ENCODE measurements around the gene CSAD. TPM values are rescaled to one million over a fixed set of nuclear protein-coding genes. Genes with fewer than 3 reads are reported as not detected.

CSAD gene
- total RNA-seq, 1 experiment from 2014 or later, result 15.4 TPM

- ATAC-seq (no peak), DNase-seq (ENCODE audit: low read depth, low spot score) (no peak)
- H3K9me3 ChIP-seq (ENCODE audit: control insufficient read depth, insufficient read depth, low read depth, low read length), result no peaks in the 10 kb centered on the region
- ChIA-PET CTCF (no interaction called here), POLR2A (no interaction called here)
- no peak overlapping the region for H3K4me3 ChIP-seq (ENCODE audit: low read depth in 2 of 2, low read length in 2 of 2)
- no peak for TF ChIP-seq CTCF (IDR thresholded peaks at IDR 0.05)
- no peak for TF ChIP-seq REST (IDR thresholded peaks at IDR 0.05; ENCODE audit: insufficient read depth in 1 of 2, low read depth in 2 of 2, low read length in 1 of 2)
- no peak for TF ChIP-seq TCF7L2 (IDR thresholded peaks at IDR 0.05; ENCODE audit: low read depth, low read length)
- TF ChIP-seq POLR2AphosphoS5 (IDR thresholded peaks at IDR 0.05; ENCODE audit: low read depth, low read length), result no peak
- TF ChIP-seq SIN3A (IDR thresholded peaks at IDR 0.05; ENCODE audit: borderline replicate concordance, insufficient read depth, low read depth, low read length), result no peak
- intact Hi-C loops (cut with micrococcal nuclease; ENCODE audit: unreplicated experiment), result no loop called here
- BruUV-seq (replicated peaks), result no TSS peak
- in situ Hi-C loops (cut with HindIII; ENCODE audit: low pct_unique_long_range_greater_than_20kb, low sequenced_read_pairs), result no loop called here
- H3K4me1 ChIP-seq (ENCODE audit: control insufficient read depth, insufficient read depth, low read length), result peaks cover 20% of the 10 kb centered on the region
- H3K27ac ChIP-seq (ENCODE audit: low read length), result no peak overlapping the region
- peaks cover 19% of the 10 kb centered on the region for H3K36me3 ChIP-seq (ENCODE audit: control insufficient read depth, insufficient read depth, low read length)
- H3K27me3 ChIP-seq (ENCODE audit: control insufficient read depth, insufficient read depth, low read length), result no peaks in the 10 kb centered on the region
These were observed 4.9 kb upstream of the CSAD start for GRCh38 chr12:53185582-53186153.

GRCh38 chr12:53184828-53185227 lies 4.1 kb upstream of the CSAD start:
- Histone ChIP-seq H3K36me3 (ENCODE audit: control insufficient read depth, insufficient read depth, low read length) (peaks cover 19% of the 10 kb centered on the region), H3K27me3 (ENCODE audit: control insufficient read depth, insufficient read depth, low read length) (no peaks in the 10 kb centered on the region), H3K4me1 (ENCODE audit: control insufficient read depth, insufficient read depth, low read length) (peaks cover 20% of the 10 kb centered on the region), H3K9me3 (ENCODE audit: control insufficient read depth, insufficient read depth, low read depth, low read length) (no peaks in the 10 kb centered on the region), H3K27ac (ENCODE audit: low read length) (no peak overlapping the region), H3K4me3 (ENCODE audit: low read depth in 2 of 2, low read length in 2 of 2) (no peak overlapping the region)
- CTCF ChIA-PET, result interaction anchor here (0.6 kb wide), 1 partner anchor 41 kb away, joined by 6 read pairs; no protein-coding TSS in a partner anchor
- TF ChIP-seq SIN3A (IDR thresholded peaks at IDR 0.05; ENCODE audit: borderline replicate concordance, insufficient read depth, low read depth, low read length) (no peak), POLR2AphosphoS5 (IDR thresholded peaks at IDR 0.05; ENCODE audit: low read depth, low read length) (no peak), REST (IDR thresholded peaks at IDR 0.05; ENCODE audit: insufficient read depth in 1 of 2, low read depth in 2 of 2, low read length in 1 of 2) (no peak)
- no TSS peak for BruUV-seq (replicated peaks)
- DNase-seq (ENCODE audit: low read depth, low spot score), result no peak
- in situ Hi-C loops (cut with HindIII; ENCODE audit: low pct_unique_long_range_greater_than_20kb, low sequenced_read_pairs) (no loop called here), intact Hi-C loops (cut with micrococcal nuclease; ENCODE audit: unreplicated experiment) (no loop called here)
- no peak for ATAC-seq
- POLR2A ChIA-PET, result no interaction called here
